Fibroblast of lung (primary cell): ENCODE results near the gene CGRRF1. TPM values are rescaled to one million over a fixed set of nuclear protein-coding genes. Genes with fewer than 3 reads are reported as not detected.
A peak's percentile ranks its signal among the peaks of the same experiment; 100 is the strongest.

ENCODE experiments used
- DNase-seq, 2 donors: peaks; one replicate each; pipeline versions ENCODE4 v3.0.0 to v3.0.0-alpha.2; 2010; ENCODE audit warnings: low read depth in 2 of 2
- H2AFZ ChIP-seq: 2 replicates; pipeline ENCODE4 v1.5.1; 2012; ENCODE audit warnings: low read length, control low read depth, inconsistent platforms
- H3K27ac ChIP-seq: 2 replicates; pipeline ENCODE4 v1.5.1; 2011; ENCODE audit warnings: low read length, control low read depth; ENCODE audit not compliant: insufficient read depth
- H3K27me3 ChIP-seq: 2 replicates; pipeline ENCODE4 v1.5.1; 2011; ENCODE audit warnings: mild to moderate bottlenecking, low read length; ENCODE audit not compliant: control insufficient read depth, insufficient read depth
- H3K36me3 ChIP-seq: 2 replicates; pipeline ENCODE4 v1.5.1; 2011; ENCODE audit warnings: low read length; ENCODE audit not compliant: control insufficient read depth, insufficient read depth
- H3K4me1 ChIP-seq: 2 replicates; pipeline ENCODE4 v1.5.1; 2011; ENCODE audit warnings: low read length; ENCODE audit not compliant: control insufficient read depth, insufficient read depth; ENCODE audit errors: extremely low read depth
- H3K4me2 ChIP-seq: 2 replicates; pipeline ENCODE4 v1.5.1; 2011; ENCODE audit warnings: low read length, control low read depth; ENCODE audit not compliant: insufficient read depth; ENCODE audit errors: extremely low read depth
- H3K4me3 ChIP-seq, 4 experiments: fragments of 200-600 bp in 1 of 4; sonication (generic) in 1 of 4; replicated peaks in 1 of 4; 2 replicates each; pipeline ENCODE4 v1.5.1; 2011 to 2016; ENCODE audit warnings: low read length in 4 of 4, low read depth in 3 of 4, mild to moderate bottlenecking in 3 of 4, control low read depth in 2 of 4, inconsistent platforms in 1 of 4, mixed read lengths in 1 of 4; ENCODE audit not compliant: insufficient read depth in 1 of 4; ENCODE audit errors: control extremely low read depth in 1 of 4
- H3K79me2 ChIP-seq: 2 replicates; pipeline ENCODE4 v1.5.1; 2012; ENCODE audit warnings: mild to moderate bottlenecking, low read length, inconsistent platforms; ENCODE audit not compliant: control insufficient read depth, insufficient read depth
- H3K9ac ChIP-seq: 2 replicates; pipeline ENCODE4 v1.5.1; 2011; ENCODE audit warnings: mild to moderate bottlenecking, low read length, control low read depth; ENCODE audit not compliant: insufficient read depth
- H3K9me3 ChIP-seq: 2 replicates; pipeline ENCODE4 v1.5.1; 2012; ENCODE audit warnings: low read depth, low read length; ENCODE audit not compliant: control insufficient read depth, insufficient read depth
- H4K20me1 ChIP-seq: 2 replicates; pipeline ENCODE4 v1.5.1; 2011; ENCODE audit warnings: low read length; ENCODE audit not compliant: control insufficient read depth, insufficient read depth; ENCODE audit errors: extremely low read depth
- CTCF ChIP-seq, 2 donors: IDR thresholded peaks in 1 of 2; conservative IDR thresholded peaks in 1 of 2; 1 replicate in 1 of 2; 2 replicates in 1 of 2; pipeline ENCODE4 v1.5.1; 2011 to 2012; ENCODE audit warnings: low read length in 2 of 2, control low read depth in 1 of 2, inconsistent platforms in 1 of 2, low read depth in 1 of 2, mild to moderate bottlenecking in 1 of 2
- EZH2 ChIP-seq: IDR thresholded peaks from 2 replicates; pipeline ENCODE4 v1.5.1; 2012; ENCODE audit warnings: low read length, control low read depth, mild to moderate bottlenecking; ENCODE audit errors: missing control alignments
- polyA plus RNA-seq, 2 donors: library from polyadenylated mRNA; depleted of rRNA in 1 of 2; stranded (reverse) in 1 of 2; unstranded in 1 of 2; fragments of >200 nt; gene quantifications; 2 replicates each; pipeline ENCODE4 v1.2.1, GENCODE V29; 2011 to 2012; ENCODE audit warnings: missing spikeins in 1 of 2
- total RNA-seq: library from RNA; depleted of rRNA; stranded (reverse); fragments of >200 nt; gene quantifications from 2 replicates; pipeline ENCODE4 v1.2.1, GENCODE V29; 2014

CGRRF1 gene
- total and polyA plus RNA-seq, 2 donors (not counting 1 experiment from before 2014, with no cell fraction given) = 15.8 to 23.0 TPM

GRCh38 chr14:54566410-54567223 lies 56.9 kb downstream of the CGRRF1 start, which contains the start of gene SAMD4A:
Gene SAMD4A, plus strand, starts transcription at chr14:54567128. Its CDS starts 789 bp downstream, at chr14:54567917.
- Histone ChIP-seq H3K4me2 (peak within 1 kb of the TSS; percentile 40), H3K4me3 (peak within 1 kb of the TSS; percentile 70 to 88 (median 80)), H3K9me3 (no peaks in the 10 kb centered on the region), H3K4me1 (peaks cover 11% of the 10 kb centered on the region), H3K27me3 (no peaks in the 10 kb centered on the region), H3K36me3 (peaks cover under 1% of the 10 kb centered on the region), H3K27ac (peak within 1 kb of the TSS; percentile 95), H3K9ac (peak within 1 kb of the TSS; percentile 98), H2AFZ (no peak within 1 kb of the TSS), H3K79me2 (peaks cover 50% of the 10 kb centered on the region), H4K20me1 (no peaks in the 10 kb centered on the region)
- peak; percentile 37 to 40 for TF ChIP-seq CTCF (conservative IDR thresholded peaks at IDR 0.05 in 1 of 2, IDR thresholded peaks at IDR 0.05 in 1 of 2; ENCODE audit: low read depth in 1 of 2, low read length in 2 of 2)
- no peak for TF ChIP-seq EZH2
- DNase-seq = peak; percentile 90

GRCh38 chr14:54567224-54567638 lies 57.5 kb downstream of the CGRRF1 start:
- Histone ChIP-seq H3K27ac (peak overlapping the region; percentile 95), H3K4me3 (peak overlapping the region; percentile 70 to 88 (median 80)), H3K4me1 (peaks cover 14% of the 10 kb centered on the region), H3K27me3 (no peaks in the 10 kb centered on the region), H3K9me3 (no peaks in the 10 kb centered on the region), H3K36me3 (peaks cover 2% of the 10 kb centered on the region), H4K20me1 (no peaks in the 10 kb centered on the region), H3K9ac (peak overlapping the region; percentile 98), H2AFZ (no peak overlapping the region), H3K4me2 (peak overlapping the region; percentile 40), H3K79me2 (peaks cover 56% of the 10 kb centered on the region)
- DNase-seq = peak in 1 of 2 donors; percentile 43
- TF ChIP-seq EZH2 (no peak), CTCF (conservative IDR thresholded peaks at IDR 0.05 in 1 of 2, IDR thresholded peaks at IDR 0.05 in 1 of 2; ENCODE audit: low read depth in 1 of 2, low read length in 2 of 2) (no peak)

- Histone ChIP-seq H3K4me1 (peaks cover 14% of the 10 kb centered on the region), H3K79me2 (peaks cover 63% of the 10 kb centered on the region), H3K4me2 (peak overlapping the region; percentile 44), H3K9ac (peak overlapping the region; percentile 98), H4K20me1 (no peaks in the 10 kb centered on the region), H3K27me3 (no peaks in the 10 kb centered on the region), H3K9me3 (no peaks in the 10 kb centered on the region), H3K4me3 (peak overlapping the region; percentile 70 to 88 (median 80)), H2AFZ (no peak overlapping the region), H3K27ac (peak overlapping the region; percentile 95), H3K36me3 (peaks cover 2% of the 10 kb centered on the region)
- no peak for TF ChIP-seq EZH2
- no peak for TF ChIP-seq CTCF (conservative IDR thresholded peaks at IDR 0.05 in 1 of 2, IDR thresholded peaks at IDR 0.05 in 1 of 2; ENCODE audit: low read depth in 1 of 2, low read length in 2 of 2)
- DNase-seq = peak; percentile 54 to 71
These were observed 58.2 kb downstream of the CGRRF1 start for GRCh38 chr14:54567639-54568561.
